Activated CD4-positive, alpha-beta T cell treated with anti-CD3 and anti-CD28 coated beads, Interleukin-2, Interleukin-4, amounts not matched to agents 100 ng/mL and 50 ng/mL, durations not matched to agents 16 hours and 8 hours (primary cell): ENCODE data around the gene PYROXD2.

Source experiments
- DNase-seq: peaks from one replicate; pipeline ENCODE4 v3.0.0-alpha.2; 2020; ENCODE audit warnings: low spot score

Gene PYROXD2

GRCh38 chr10:98433881-98434732, 19.1 kb upstream of the PYROXD2 start:
- no peak for DNase-seq

GRCh38 chr10:98433371-98433770, 18.4 kb upstream of the PYROXD2 start:
- DNase-seq = no peak

- DNase-seq = no peak
Measured at GRCh38 chr10:98432330-98432729, 17.3 kb upstream of the PYROXD2 start.

GRCh38 chr10:98431016-98431415, 16.0 kb upstream of the PYROXD2 start:
- DNase-seq = no peak

GRCh38 chr10:98430427-98430826, 15.4 kb upstream of the PYROXD2 start:
- DNase-seq = no peak

GRCh38 chr10:98429320-98430072, 14.5 kb upstream of the PYROXD2 start:
- no peak for DNase-seq

GRCh38 chr10:98427011-98427515, 12.1 kb upstream of the PYROXD2 start:
- no peak for DNase-seq

- peak; percentile 54 for DNase-seq
Measured at GRCh38 chr10:98425511-98426352, 10.8 kb upstream of the PYROXD2 start.

GRCh38 chr10:98424295-98425254, 9.6 kb upstream of the PYROXD2 start:
- no peak for DNase-seq

- DNase-seq = no peak
Measured at GRCh38 chr10:98423691-98424120, 8.7 kb upstream of the PYROXD2 start.

- no peak for DNase-seq
Measured at GRCh38 chr10:98422182-98422581, 7.2 kb upstream of the PYROXD2 start.

- no peak for DNase-seq
Measured at GRCh38 chr10:98420786-98421185, 5.8 kb upstream of the PYROXD2 start.

GRCh38 chr10:98419469-98420261, 4.7 kb upstream of the PYROXD2 start:
- no peak for DNase-seq

- no peak for DNase-seq
Measured at GRCh38 chr10:98418665-98419468, 3.9 kb upstream of the PYROXD2 start.

- no peak for DNase-seq
Measured at GRCh38 chr10:98417973-98418664, 3.1 kb upstream of the PYROXD2 start.

- no peak for DNase-seq
Measured at GRCh38 chr10:98417481-98417959, 2.5 kb upstream of the PYROXD2 start.

GRCh38 chr10:98416606-98417388, 1.8 kb upstream of the PYROXD2 start:
- no peak for DNase-seq

- no peak for DNase-seq
Measured at GRCh38 chr10:98415731-98416119, 743 bp upstream of the PYROXD2 start.
